Measurements from ENCODE around the gene FBXW4. TPM values are rescaled to one million over a fixed set of nuclear protein-coding genes. Genes with fewer than 3 reads are reported as not detected.

Gene FBXW4
- total and polyA plus RNA-seq, 9 of the 15 experiments (the other 6 are each of a cell fraction or from before 2014, with no cell fraction given), result 1.0 to 10.6 (median 5.4) TPM

DNA sequence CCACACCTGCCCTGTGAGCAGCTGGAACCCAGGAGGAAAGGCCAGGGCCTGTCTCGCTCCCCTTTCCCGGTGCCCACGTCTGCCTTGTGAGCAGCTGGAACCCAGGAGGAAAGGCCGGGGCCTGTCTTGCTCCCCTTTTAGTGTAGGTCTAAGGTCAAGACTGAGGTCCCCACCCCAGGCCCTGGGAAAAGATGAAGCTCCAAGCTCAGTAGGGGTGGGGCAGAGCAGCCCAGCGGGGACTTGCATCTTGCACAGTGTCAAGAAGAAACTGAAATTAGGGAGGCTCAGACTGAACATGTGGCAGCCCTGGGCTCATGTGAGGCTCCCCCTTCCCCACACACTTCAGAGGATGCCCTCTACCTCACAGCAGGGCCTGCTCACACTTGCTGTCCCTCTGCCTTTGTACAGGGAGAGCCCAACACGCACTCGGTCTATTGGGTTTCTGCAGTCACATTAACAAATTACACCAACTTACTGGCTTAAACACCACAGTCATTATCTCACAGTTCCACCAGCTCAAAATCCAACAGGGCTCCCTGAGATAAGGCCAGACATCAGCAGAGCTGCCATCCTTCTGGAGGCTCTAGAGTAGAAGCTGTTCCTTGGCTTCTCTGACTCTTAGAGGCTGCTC, 119.3 kb downstream of the FBXW4 start (continued):
- TF ChIP-seq, protein P1, sequence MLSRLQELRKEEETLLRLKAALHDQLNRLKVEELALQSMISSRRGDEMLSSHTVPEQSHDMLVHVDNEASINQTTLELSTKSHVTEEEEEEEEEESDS (CRISPR knock-in tag; IDR thresholded peaks at IDR 0.05), result no peak
- peak; percentile 69 for TF ChIP-seq SMARCC2 (IDR thresholded peaks at IDR 0.05; ENCODE audit: low read depth)
- TF ChIP-seq, protein P2, sequence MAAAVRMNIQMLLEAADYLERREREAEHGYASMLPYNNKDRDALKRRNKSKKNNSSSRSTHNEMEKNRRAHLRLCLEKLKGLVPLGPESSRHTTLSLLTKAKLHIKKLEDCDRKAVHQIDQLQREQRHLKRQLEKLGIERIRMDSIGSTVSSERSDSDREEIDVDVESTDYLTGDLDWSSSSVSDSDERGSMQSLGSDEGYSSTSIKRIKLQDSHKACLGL (CRISPR knock-in tag; IDR thresholded peaks at IDR 0.05; ENCODE audit: borderline replicate concordance, poor library complexity, severe bottlenecking), result no peak
- peak; percentile 85; the same call in 1 of the 2 replicates for TF ChIP-seq CC2D1A (IDR thresholded peaks at IDR 0.05)
- peak; percentile 93 for TF ChIP-seq MTA2 (IDR thresholded peaks at IDR 0.05; ENCODE audit: low read depth)
- no peak for TF ChIP-seq NCOA2 (IDR thresholded peaks at IDR 0.05; ENCODE audit: partially characterized antibody in 2 of 2)
- TF ChIP-seq, protein P3, sequence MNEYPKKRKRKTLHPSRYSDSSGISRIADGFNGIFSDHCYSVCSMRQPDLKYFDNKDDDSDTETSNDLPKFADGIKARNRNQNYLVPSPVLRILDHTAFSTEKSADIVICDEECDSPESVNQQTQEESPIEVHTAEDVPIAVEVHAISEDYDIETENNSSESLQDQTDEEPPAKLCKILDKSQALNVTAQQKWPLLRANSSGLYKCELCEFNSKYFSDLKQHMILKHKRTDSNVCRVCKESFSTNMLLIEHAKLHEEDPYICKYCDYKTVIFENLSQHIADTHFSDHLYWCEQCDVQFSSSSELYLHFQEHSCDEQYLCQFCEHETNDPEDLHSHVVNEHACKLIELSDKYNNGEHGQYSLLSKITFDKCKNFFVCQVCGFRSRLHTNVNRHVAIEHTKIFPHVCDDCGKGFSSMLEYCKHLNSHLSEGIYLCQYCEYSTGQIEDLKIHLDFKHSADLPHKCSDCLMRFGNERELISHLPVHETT (CRISPR knock-in tag; conservative IDR thresholded peaks at IDR 0.05 in 1 of 2, IDR thresholded peaks at IDR 0.05 in 1 of 2), result 0 out of 4 replicates have a peak, but pooled peaks of 1 of the 2 experiments have one; percentile 39
- TF ChIP-seq, protein P4, sequence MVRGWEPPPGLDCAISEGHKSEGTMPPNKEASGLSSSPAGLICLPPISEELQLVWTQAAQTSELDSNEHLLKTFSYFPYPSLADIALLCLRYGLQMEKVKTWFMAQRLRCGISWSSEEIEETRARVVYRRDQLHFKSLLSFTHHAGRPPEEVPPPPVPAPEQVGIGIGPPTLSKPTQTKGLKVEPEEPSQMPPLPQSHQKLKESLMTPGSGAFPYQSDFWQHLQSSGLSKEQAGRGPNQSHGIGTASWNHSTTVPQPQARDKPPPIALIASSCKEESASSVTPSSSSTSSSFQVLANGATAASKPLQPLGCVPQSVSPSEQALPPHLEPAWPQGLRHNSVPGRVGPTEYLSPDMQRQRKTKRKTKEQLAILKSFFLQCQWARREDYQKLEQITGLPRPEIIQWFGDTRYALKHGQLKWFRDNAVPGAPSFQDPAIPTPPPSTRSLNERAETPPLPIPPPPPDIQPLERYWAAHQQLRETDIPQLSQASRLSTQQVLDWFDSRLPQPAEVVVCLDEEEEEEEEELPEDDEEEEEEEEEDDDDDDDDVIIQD (CRISPR knock-in tag; IDR thresholded peaks at IDR 0.05), result no peak
- TF ChIP-seq NCOR1 (IDR thresholded peaks at IDR 0.05), result peak; percentile 93
- TF ChIP-seq TSC22D4 (tag; IDR thresholded peaks at IDR 0.05), result no peak
- no peak for TF ChIP-seq ZNF263 (CRISPR knock-in tag; IDR thresholded peaks at IDR 0.05; ENCODE audit: borderline replicate concordance)
- TF ChIP-seq RB1 (IDR thresholded peaks at IDR 0.05; ENCODE audit: low read depth), result no peak
- peak; percentile 23; the same call in 1 of the 2 replicates for TF ChIP-seq CREB1 (IDR thresholded peaks at IDR 0.05)
- TF ChIP-seq CREB1 (CRISPR knock-in tag; IDR thresholded peaks at IDR 0.05), result no peak
- TF ChIP-seq ATF7 (IDR thresholded peaks at IDR 0.05), result peak; percentile 21; the same call in 1 of the 2 replicates
- no peak for TF ChIP-seq MCM7 (IDR thresholded peaks at IDR 0.05)
- no peak for TF ChIP-seq TCFL5 (CRISPR knock-in tag; conservative IDR thresholded peaks at IDR 0.05)
- TF ChIP-seq SMARCB1 (IDR thresholded peaks at IDR 0.05; ENCODE audit: insufficient read length, low read depth), result no peak
- peak; percentile 44; the same call in 1 of the 2 replicates for TF ChIP-seq CREM (IDR thresholded peaks at IDR 0.05; ENCODE audit: low read depth)
- TF ChIP-seq ZNF717 (CRISPR knock-in tag; IDR thresholded peaks at IDR 0.05), result no peak

Measured in K562 (cell line).